NCI-H2227 treated with DMSO at 0.1 percent for 48 hours (cell line): ENCODE measurements around the gene GFM1.
A peak's percentile ranks its signal among the peaks of the same experiment; 100 is the strongest.

Source experiments
- DNase-seq: peaks from one replicate; lab custom pipeline; 2025; lab: John Stamatoyannopoulos, UW

The GFM1 gene

DNA sequence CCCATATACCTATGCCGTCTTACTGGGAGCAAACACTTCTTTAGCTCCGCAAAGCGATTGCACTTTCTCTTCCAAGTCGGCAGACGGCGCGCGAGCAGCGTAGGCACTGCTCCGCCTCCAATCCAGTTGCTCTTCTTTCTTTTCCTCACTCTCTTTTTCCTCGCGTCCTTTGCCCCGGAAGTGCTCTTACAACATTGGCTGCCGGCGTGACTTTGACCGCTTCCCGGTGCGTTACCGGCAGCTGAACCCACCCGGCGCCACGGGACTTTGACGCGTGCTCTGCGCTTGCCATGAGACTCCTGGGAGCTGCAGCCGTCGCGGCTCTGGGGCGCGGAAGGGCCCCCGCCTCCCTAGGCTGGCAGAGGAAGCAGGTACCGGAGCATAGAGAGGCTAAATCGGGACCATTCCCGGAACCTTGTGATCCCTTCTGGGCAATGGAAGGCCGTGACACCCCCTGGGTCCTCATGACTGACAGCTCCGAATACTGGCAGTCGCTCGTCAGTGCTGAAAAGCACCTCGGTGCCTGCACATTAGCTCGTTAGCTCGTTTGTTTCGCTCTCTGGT lies at the start of gene GFM1:
TSS of gene GFM1 (plus strand) at position 183 of the 564 bp plus-strand sequence. CDS start at position 291, 108 bp downstream.
- DNase-seq, result peak; percentile 96

DNA sequence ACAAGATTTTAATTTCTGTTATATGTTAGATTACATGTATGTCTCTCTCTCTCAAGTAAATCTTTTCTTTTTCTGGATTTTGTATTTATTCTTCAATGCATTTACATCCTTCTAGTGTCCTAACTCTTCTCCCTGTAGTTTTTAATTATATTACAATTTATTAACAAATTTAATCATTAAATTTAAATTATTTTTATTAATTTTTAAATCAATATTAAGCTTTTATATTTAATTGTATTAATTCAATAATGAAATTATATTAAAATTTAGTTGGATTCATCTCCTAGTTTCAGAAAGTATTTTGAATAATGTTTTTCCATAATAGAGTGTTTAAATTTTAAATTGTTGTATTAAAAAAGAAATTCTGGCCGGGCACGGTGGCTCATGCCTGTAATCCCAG lies 43.5 kb upstream of the GFM1 start:
- no peak for DNase-seq

GRCh38 chr3:158602227-158602626 lies 42.1 kb upstream of the GFM1 start:
- DNase-seq, result no peak

DNA sequence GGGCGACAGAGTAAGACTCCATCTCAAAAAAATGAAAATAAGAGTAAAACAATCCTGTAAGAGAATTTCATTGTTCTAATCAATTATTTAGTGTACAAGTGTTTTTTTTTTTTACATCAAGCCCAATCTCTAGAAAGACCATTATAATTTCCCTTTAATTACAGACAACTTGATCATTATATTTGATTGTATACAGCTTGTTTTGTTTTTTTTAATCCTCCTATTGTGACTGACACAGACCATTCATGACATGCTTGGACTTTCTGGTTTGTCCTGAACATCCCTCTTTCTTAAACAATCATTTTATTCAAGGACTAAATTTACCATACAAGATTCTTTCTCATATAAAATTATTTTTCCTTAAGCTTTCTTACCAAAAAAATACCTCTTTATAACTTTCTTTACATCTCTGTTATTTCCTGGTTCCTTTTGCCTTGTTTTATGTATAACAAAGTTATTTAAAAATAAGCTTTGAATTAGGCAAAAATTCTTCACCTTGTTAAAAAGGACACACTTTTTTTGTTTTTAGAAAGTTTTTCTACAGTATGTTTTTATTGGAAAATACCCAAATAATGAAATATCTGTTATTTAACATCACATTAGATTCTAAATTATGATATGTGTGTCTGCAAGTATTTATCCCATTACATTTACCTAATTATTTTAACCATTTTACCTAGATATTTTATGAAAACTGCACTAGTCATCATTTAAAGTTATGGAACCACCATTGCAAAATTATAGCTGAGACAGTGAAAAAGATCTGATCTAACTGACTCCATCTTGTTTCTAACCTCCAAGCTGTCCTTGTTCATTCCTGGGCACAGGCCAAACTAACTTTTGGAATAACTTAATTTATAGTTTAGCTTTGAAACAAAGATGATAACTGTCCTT lies 26.1 kb upstream of the GFM1 start:
- no peak for DNase-seq

DNA sequence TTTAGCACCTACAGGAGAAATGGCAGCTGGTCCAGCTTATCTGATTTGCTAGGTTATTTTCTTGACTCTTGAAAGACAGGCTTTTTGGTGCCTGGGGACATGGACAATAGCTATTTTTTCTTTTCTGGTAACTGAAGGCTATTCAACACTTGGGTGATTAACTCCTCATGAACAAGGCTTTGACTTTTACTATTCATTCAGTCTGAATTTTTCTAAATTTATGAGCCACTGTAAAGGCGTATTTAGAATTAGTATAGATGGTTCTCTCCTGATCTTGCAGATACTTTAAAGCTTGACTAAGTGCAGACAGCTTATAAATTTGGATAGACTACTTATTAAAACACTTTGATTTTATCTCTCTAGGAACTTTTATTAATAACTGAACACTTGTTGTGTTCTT lies 18.4 kb upstream of the GFM1 start:
- DNase-seq, result no peak

DNA sequence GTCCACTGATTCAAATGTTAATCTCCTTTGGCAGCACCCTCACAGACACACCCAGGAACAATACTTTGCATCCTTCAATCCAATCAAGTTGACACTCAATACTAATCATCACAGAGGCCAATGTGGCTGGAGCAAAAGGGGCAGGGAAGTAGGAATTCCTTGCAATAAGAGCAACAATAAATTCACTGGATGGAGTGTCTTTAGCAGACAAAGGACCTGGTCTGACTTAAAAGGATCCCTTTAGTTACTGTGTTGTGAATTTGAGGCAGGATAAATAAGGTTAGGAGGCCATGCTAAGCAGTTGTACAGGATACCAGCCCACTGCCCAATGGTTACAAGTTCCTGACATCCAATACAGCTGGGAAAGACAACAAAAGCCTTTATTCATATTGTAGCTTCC lies 12.3 kb upstream of the GFM1 start:
- no peak for DNase-seq

GRCh38 chr3:158640646-158641045 lies 3.7 kb upstream of the GFM1 start:
- no peak for DNase-seq

- DNase-seq, result no peak
Measured at GRCh38 chr3:158642005-158642404, 2.3 kb upstream of the GFM1 start.

- no peak for DNase-seq
Measured at GRCh38 chr3:158642474-158643210, 1.7 kb upstream of the GFM1 start.

- DNase-seq, result no peak
Measured at GRCh38 chr3:158649791-158650190, 5.5 kb downstream of the GFM1 start.

- DNase-seq, result no peak
Measured at GRCh38 chr3:158651192-158651591, 6.9 kb downstream of the GFM1 start.

DNA sequence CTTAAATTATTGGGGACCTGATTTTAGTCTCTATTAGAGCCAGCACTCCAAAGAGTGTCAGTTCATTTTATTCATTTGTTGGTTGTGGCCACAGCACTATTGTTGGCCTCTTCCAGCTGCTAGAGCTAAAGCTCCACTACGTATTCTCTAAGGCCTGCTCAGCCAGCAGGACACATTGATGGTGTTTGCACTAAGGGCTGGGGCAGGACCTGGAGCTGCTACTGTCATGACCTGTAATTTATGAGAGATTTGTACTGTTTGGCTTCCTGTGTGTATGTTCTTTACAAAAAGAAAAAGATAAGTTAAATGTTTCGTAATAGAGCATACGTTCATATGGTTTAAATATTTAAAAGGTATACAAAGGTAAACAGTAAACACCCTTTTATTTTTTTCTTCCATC lies 8.1 kb downstream of the GFM1 start:
- no peak for DNase-seq

- DNase-seq, result no peak
Measured at GRCh38 chr3:158658889-158659288, 14.6 kb downstream of the GFM1 start.

DNA sequence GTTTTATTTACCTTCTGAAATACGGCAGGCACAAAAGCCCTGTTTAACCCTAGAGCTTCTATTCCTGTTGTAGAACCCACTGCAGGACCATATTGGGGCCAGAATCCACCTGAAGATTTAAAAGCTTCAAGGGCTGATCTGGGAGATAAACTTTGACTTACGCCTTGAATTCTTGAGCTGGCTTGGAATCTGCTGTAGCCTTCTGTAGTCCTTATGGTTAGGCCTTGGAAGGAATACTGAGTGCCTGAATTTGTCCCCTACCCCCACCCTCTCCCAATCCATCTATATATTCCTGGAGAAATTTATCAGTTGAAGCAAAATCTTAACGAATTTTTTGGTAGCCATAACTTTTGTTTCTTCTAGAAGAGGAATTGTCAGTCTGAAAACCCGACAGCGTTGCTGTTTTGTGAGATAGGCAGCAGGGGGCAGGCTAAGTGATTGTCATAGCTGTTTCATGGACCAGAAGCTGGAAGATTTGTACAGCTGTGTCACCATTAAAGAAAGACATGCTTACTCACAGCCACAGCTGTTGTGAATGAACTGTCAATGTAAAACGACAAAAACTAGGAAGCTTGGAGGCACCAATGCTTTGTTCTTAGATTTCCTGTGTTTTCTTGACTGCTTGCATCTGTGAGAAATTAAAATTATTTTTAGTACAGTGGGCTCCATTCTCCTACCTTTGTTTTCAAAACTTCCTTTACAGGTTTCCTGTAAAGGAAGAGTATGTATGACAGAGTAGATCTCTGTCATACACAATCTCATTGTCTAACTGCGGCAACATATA lies 15.3 kb downstream of the GFM1 start:
- peak; percentile 29 for DNase-seq

DNA sequence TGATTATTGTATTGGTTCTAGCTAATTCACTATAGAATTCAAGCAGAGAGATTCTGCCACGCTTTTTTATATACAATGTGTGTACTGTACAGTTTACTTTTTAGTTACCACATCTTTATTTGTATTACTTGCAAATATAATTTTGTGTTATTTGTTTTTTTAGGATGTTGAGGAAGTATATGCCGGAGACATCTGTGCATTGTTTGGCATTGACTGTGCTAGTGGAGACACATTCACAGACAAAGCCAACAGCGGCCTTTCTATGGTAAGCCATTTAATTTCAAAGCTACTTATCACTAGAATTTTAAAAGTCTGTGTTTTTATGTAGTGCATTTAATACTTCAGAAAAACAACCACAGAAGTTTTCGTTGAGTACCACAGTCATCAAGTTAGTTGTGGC lies 16.4 kb downstream of the GFM1 start:
- DNase-seq, result no peak

DNA sequence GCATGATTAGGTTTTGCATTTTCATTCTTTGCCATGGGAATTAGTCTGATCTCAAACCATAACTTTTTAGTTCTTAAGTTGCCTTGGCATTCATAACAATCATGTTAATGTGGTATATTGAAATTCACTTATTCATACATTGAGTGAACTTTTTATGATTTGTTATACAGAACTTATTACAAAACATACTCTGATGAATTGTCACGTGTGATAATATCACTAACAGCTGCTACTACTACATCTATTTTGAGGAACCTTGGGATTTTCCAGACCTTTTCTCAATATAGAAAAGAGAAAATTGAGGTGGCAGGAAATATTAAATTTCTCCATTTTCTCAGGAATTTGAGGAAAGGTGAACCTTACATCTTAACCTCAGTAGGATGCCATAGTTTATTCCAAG lies 18.9 kb downstream of the GFM1 start:
- no peak for DNase-seq

DNA sequence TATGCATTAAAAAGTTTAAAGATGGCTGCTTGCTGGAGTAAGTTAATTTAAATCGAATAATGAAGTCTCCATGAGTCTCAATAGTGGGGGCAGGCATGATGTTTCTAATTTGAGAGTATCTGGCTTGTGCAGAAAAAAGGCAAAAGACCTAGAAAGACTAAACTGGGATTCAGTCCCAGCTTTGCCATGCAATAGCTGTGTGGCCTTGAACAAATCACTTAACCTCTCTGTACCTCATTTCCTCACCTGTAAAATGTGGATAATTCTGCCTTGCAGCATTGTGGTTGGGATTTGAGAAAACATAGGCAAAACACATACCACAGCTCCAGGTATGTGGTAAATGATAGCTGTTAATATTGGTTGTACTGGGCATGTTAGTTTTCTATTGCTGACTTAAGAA lies 19.5 kb downstream of the GFM1 start:
- DNase-seq, result no peak

- no peak for DNase-seq
Measured at GRCh38 chr3:158666416-158666815, 22.1 kb downstream of the GFM1 start.

- DNase-seq, result no peak
Measured at GRCh38 chr3:158668506-158668905, 24.2 kb downstream of the GFM1 start.

GRCh38 chr3:158671821-158672214 lies 27.5 kb downstream of the GFM1 start:
- no peak for DNase-seq

DNA sequence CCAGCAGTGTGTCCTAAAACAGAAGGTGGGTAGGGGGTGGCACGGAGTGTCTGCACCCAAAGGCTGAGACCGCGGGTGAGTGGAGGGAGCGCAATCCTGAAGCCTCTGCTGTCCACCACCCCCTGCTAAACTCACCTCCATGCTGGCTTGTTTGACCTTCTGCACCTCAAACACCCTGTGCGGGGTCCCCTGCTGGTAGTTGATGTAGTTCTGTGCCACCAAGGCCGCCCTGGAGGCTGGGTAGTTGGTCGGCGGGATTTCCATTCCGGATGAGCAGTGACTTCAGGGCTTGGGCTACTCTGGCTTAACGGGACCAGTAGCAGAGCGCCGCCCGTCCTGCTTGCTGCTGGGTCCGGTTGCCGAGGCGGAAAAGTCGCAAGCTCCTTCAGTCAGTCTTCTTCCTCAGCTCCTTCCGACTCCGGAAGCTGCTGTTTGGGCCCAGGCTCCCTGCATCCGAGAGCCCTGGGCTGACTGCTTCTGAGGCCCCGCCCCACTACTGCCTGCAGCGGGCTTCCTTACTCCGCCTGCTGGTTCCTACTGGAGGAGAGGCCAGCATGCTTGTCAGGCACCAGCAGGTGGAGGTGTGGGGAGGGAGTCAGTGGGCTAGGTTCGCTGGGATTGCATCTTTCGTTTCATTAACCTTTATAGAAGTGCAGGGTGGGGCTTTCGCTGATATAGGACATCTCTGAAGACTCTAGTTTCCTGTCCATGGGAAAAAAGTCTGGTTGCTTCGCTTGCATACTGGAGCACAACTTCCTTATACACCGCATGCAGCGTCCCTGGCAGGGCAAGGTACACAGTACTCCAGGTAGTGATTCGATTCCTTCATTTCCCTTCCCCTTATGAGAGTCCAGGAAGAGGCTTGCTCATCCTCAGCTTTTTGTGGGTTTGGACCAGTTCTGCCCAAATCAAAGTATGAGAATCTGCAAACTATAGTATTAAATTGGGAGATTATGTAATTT lies 28.2 kb downstream of the GFM1 start, which contains the start of gene LXN:
TSS of gene LXN (minus strand) at position 434 of the 962 bp plus-strand sequence. CDS start at position 264, 170 bp downstream.
- DNase-seq, result peak; percentile 70
